ENCODE measurements around the gene ZNF496. TPM values are rescaled to one million over a fixed set of nuclear protein-coding genes. Genes with fewer than 3 reads are reported as not detected.

The ZNF496 gene
- total RNA-seq, 1 donor from 2014 or later = 23.1 TPM

Other genes starting within 250 kb of the ZNF496 start
- gene ZNF669, start 227.5 kb downstream of the ZNF496 start, total RNA-seq = 14.0 and 18.6 TPM in 2 replicates
- gene ZNF124, start 159.8 kb downstream of the ZNF496 start, total RNA-seq = 79.2 and 110 TPM in 2 replicates
- not detected in 2 replicates for gene VN1R5, start 75.8 kb downstream of the ZNF496 start, total RNA-seq
- gene NLRP3, start 84.3 kb upstream of the ZNF496 start, total RNA-seq = 0.70 and 9.9 TPM in 2 replicates
- gene OR2B11, start 126.2 kb upstream of the ZNF496 start, total RNA-seq = not detected in 2 replicates
- under 0.01 TPM in 1 of 2 replicates, not detected in the other for gene OR2C3, start 204.6 kb upstream of the ZNF496 start, total RNA-seq
- gene GCSAML, start 217.3 kb upstream of the ZNF496 start, total RNA-seq = not detected in 2 replicates